Activated naive CD4-positive, alpha-beta T cell (primary cell): ENCODE data around the gene PPP1R9B.

Experiments
- DNase-seq, 4 experiments: peaks; one replicate each; lab custom pipeline; 2025; lab: John Stamatoyannopoulos, UW

PPP1R9B gene

GRCh38 chr17:50122945-50123344 lies 27.5 kb downstream of the PPP1R9B start:
- no peak for DNase-seq

GRCh38 chr17:50120475-50121253 lies 29.8 kb downstream of the PPP1R9B start:
- DNase-seq = no peak

- no peak for DNase-seq
These were observed 31.7 kb downstream of the PPP1R9B start for GRCh38 chr17:50118828-50119218.

DNA sequence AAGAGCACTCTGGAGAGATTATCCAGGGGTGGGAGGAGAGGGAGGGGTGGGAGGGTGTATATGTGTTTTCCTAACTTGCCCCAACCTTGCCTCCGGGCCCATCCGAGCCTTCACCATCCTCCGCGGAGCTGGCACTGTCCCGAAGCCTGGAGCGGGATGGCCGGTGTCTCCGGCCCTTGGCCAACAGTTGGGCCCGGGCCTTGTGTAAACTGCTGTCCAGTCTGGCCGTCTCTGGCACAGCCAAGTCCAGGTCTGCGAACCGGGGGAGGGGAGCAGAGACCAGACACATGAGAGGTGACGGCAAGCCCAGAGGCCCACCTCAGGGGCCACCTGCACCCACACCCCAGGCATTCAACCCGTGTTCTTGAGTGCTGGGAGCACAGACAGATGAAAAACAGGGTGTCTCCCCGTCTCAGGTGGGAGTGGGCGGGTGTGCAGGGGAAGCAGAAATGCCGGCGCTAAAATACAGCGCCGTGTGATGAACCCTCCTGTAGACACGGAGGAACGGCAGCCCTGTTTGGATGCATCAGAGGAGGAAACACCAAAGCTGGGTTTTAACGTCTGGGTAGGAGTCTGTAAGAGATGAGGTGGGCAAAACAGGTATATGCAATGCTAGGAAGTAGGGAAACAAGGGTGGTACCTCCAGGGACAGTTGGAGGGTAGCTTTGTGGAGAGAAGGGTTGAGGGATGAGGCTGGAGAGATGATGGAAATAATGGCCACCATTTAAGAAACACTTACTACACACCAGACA lies 32.2 kb downstream of the PPP1R9B start:
- no peak for DNase-seq

DNA sequence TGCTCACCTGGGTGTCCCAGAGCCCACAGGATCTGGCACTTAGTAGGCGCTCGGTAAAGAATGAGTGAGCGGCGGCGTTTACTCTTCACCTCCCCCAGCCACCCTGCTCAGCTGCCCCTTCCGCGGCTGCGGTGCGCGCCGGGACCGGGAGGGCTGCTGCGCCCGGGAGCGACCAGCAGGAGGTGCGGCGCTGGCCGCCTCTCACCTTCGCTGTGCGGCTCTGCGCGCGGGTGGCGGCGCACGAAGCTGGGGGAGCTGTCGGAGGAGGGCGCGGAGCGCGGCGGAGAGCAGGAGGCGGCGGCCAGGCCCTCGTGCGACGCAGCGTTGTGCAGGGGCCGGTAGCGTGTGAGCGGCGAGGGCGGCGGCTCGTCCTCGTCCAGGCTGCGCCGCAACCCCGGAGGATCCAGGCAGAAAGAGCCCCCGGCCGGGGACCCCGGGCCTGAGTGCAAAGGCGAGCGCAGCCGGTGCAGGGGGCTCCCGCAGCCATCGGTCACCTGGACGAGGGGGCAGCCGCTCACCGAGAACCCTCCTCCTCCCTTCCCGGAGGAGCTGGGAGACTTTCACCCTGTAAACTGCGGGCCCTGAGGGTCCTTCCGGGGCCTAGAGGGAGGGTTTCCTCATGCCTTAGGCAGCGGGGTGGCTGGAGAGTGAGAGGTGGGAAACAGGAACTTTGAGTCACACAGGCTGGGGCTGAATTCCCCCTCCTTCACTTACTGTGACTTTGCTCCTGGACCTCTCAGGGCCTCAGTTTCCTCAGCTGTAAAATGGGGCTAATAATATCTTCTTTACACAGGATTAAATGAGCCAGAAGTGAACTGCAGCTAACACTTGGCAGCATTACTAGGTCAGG lies 33.0 kb downstream of the PPP1R9B start:
- DNase-seq = peak in 3 of 4 experiments; percentile 21 to 61 (median 32)

- DNase-seq = no peak
These were observed 34.7 kb downstream of the PPP1R9B start for GRCh38 chr17:50115756-50116155.

- DNase-seq = no peak
These were observed 35.6 kb downstream of the PPP1R9B start for GRCh38 chr17:50114849-50115357.

DNA sequence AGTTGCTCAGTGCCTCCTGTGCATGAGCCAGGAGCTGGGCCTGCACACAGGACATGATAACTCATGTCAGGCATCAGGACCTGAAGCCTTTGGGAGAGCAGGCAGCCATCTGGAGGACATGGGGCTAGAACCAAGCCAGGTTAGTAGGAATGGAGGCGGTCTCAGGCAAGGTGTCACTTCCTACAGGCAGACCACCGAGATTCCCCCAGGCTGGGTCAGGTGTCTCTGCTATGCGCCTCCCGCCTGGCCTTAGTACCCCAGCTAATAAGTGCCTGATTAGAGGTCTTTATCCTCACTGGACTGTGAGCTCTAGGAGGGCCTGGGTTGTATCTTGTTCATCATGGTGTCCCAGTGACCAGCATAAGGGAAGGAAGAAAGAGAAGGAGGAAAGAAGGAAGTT lies 36.1 kb downstream of the PPP1R9B start:
- no peak for DNase-seq

GRCh38 chr17:50113624-50114320 lies 36.7 kb downstream of the PPP1R9B start:
- DNase-seq = no peak

GRCh38 chr17:50112694-50113093 lies 37.8 kb downstream of the PPP1R9B start:
- no peak for DNase-seq

GRCh38 chr17:50111673-50112655 lies 38.5 kb downstream of the PPP1R9B start:
- DNase-seq = no peak

GRCh38 chr17:50110591-50111349 lies 39.7 kb downstream of the PPP1R9B start:
- DNase-seq = no peak

DNA sequence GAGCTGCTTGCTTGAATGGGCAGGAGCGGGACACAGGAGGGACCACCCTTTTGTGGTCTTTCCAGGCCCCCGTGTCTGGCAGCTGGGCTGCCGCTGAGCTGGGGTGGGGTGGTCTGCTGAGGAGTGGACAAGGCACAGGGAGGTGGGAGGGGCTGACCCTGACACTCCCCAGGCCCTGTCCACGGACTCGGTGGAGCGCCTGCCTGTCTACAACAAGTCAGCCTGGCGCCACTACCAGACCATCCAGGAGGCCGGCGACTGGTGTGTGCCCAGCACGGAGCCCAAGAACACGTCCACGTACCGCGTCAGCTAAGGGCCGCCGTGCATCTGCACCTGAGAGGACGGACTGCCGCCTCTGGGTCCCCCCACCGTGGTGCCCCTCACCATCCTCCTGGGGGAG lies 40.7 kb downstream of the PPP1R9B start:
- no peak for DNase-seq

GRCh38 chr17:50109207-50109606 lies 41.3 kb downstream of the PPP1R9B start:
- DNase-seq = no peak

GRCh38 chr17:50108556-50108955 lies 41.9 kb downstream of the PPP1R9B start:
- no peak for DNase-seq

DNA sequence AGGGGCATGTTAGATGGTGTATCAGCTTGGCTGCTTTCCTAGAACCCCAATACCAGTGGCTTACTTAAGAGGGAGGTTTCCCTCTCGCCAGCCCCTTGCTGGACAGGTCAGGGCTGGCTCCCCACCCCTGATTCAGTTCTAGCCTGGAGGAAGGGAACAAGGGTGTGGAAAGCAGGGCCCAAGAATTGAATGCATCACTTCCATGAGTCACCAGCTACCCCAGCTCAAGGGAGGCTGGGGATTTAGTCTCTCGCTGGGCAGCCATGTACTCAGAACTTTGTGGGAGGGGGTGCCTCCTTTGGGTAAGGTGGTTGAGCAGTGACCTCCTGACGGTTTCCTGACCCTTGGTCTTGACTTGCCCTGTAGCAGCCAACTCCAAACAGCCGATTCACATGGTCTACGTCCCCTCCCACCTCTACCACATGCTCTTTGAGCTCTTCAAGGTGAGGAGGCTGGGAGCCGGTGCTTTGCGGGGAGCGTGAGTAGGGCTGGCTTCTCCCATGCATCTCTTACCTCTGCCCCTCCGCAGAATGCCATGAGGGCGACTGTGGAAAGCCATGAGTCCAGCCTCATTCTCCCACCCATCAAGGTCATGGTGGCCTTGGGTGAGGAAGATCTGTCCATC lies 42.6 kb downstream of the PPP1R9B start:
- no peak for DNase-seq

GRCh38 chr17:50106393-50107131 lies 43.9 kb downstream of the PPP1R9B start:
- DNase-seq = no peak

GRCh38 chr17:50105811-50106210 lies 44.7 kb downstream of the PPP1R9B start:
- no peak for DNase-seq
